ENCODE data around the gene LGI1. TPM values are rescaled to one million over a fixed set of nuclear protein-coding genes. Genes with fewer than 3 reads are reported as not detected.
A peak's percentile ranks its signal among the peaks of the same experiment; 100 is the strongest.

LGI1 gene
- total RNA-seq, 2 donors from 2014 or later: 0.60 to 2.6 TPM

GRCh38 chr10:93784059-93784458 lies 26.3 kb downstream of the LGI1 start:
- Mint-ChIP-seq H3K4me1 (peaks cover 22% of the 10 kb centered on the region), H3K27me3 (ENCODE audit: insufficient read depth) (no peaks in the 10 kb centered on the region), H3K4me3 (no peak overlapping the region), H3K9me3 (no peaks in the 10 kb centered on the region), H3K36me3 (ENCODE audit: low read depth) (no peaks in the 10 kb centered on the region), H3K27ac (no peak overlapping the region)
- TF ChIP-seq, protein P1, sequence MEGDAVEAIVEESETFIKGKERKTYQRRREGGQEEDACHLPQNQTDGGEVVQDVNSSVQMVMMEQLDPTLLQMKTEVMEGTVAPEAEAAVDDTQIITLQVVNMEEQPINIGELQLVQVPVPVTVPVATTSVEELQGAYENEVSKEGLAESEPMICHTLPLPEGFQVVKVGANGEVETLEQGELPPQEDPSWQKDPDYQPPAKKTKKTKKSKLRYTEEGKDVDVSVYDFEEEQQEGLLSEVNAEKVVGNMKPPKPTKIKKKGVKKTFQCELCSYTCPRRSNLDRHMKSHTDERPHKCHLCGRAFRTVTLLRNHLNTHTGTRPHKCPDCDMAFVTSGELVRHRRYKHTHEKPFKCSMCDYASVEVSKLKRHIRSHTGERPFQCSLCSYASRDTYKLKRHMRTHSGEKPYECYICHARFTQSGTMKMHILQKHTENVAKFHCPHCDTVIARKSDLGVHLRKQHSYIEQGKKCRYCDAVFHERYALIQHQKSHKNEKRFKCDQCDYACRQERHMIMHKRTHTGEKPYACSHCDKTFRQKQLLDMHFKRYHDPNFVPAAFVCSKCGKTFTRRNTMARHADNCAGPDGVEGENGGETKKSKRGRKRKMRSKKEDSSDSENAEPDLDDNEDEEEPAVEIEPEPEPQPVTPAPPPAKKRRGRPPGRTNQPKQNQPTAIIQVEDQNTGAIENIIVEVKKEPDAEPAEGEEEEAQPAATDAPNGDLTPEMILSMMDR (conservative IDR thresholded peaks at IDR 0.05): peak; percentile 44
- H3K9me3 ChIP-seq (ENCODE audit: control insufficient read depth, low read length): no peaks in the 10 kb centered on the region
- 81 to 83% methylated on average over 2 of the region's 2 CpGs for WGBS, 2 experiments (ENCODE audit: insufficient coverage in 1 of 2, insufficient read length in 1 of 2)
- H3K27ac ChIP-seq (ENCODE audit: low read depth, low read length): no peak overlapping the region
- no peak overlapping the region for H3K4me3 ChIP-seq (ENCODE audit: low read length)
- H3K36me3 ChIP-seq (ENCODE audit: control insufficient read depth, insufficient read depth, low read length): no peaks in the 10 kb centered on the region
- H3K27me3 ChIP-seq (ENCODE audit: control insufficient read depth, insufficient read depth, low read length, poor library complexity, severe bottlenecking): no peaks in the 10 kb centered on the region
- DNase-seq: no peak
- H3K9ac ChIP-seq (ENCODE audit: extremely low read depth, low read length, poor library complexity, severe bottlenecking): no peak overlapping the region
- H3K4me1 ChIP-seq (ENCODE audit: control insufficient read depth, insufficient read depth, low read length): peaks cover 2% of the 10 kb centered on the region

DNA sequence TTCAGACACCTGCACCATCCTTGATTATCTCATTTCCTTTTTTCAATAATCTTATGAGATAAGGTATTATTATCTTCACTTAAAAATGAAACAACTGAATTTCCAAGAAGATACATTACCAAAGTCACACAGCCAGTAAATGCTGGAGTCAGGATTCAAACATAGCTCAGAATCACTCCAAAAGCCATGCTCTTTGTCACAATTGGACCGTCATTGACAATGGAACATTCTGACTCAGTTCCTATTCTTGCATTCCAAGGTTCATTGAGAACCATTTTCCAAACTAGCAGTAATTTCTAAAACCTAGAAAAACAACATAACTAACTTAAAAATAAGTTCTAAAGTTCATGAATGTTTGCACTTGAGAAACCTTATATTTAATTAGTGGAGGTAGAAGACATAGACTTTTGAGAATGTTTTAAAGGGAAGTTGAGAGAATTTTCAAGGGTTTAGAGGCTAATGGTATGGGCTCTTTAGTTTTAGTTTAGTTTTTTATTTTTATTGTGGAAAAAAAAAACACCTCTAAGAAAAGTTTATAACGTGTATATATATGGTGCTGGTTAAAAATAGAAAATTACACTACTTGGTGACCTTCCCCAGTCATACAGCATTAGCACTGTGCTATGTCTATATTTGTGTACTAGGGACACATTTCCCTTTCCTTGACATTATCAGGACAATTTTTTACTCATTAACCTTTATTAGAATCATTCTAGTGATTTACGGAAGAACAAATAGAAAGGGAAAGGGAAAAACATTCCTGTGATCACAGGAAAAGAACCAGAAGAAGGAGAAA lies 30.9 kb downstream of the LGI1 start:
- Histone ChIP-seq H3K9me3 (ENCODE audit: control insufficient read depth, low read length) (no peaks in the 10 kb centered on the region), H3K4me3 (ENCODE audit: low read length) (no peak overlapping the region), H3K36me3 (ENCODE audit: control insufficient read depth, insufficient read depth, low read length) (no peaks in the 10 kb centered on the region), H3K9ac (ENCODE audit: extremely low read depth, low read length, poor library complexity, severe bottlenecking) (no peak overlapping the region), H3K27me3 (ENCODE audit: control insufficient read depth, insufficient read depth, low read length, poor library complexity, severe bottlenecking) (no peaks in the 10 kb centered on the region), H3K4me1 (ENCODE audit: control insufficient read depth, insufficient read depth, low read length) (peaks cover 14% of the 10 kb centered on the region), H3K27ac (ENCODE audit: low read depth, low read length) (peak overlapping the region; percentile 65)
- no peak overlapping the region for H3K4me3 Mint-ChIP-seq
- no peaks in the 10 kb centered on the region for H3K36me3 Mint-ChIP-seq (ENCODE audit: low read depth)
- TF ChIP-seq, protein P1 (conservative IDR thresholded peaks at IDR 0.05): no peak
- 88% methylated on average over 2 to 3 of the region's 3 CpGs for WGBS, 2 experiments (ENCODE audit: insufficient coverage in 1 of 2, insufficient read length in 1 of 2)
- H3K27me3 Mint-ChIP-seq (ENCODE audit: insufficient read depth): no peaks in the 10 kb centered on the region
- no peaks in the 10 kb centered on the region for H3K9me3 Mint-ChIP-seq
- H3K4me1 Mint-ChIP-seq: peaks cover 45% of the 10 kb centered on the region
- peak overlapping the region; percentile 97 for H3K27ac Mint-ChIP-seq
- no peak for DNase-seq

DNA sequence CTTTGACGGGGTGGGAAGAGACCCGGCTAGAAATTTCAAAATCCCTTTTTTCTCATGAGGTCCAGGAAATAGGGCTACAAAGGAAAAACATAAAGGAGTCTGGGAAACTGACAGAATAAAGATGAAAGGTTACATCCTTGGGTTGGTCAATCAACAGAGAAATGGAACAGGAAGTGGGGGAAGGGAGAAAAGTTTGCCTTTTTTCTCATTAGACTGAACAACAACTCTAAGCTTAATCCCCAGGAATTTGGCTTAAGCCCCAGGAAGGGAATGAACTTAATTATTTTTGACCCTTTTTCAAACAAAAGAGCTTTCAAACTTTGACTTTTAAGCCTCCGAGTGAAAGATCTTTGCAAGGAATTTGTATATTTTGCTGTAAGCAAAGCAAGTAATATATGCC lies 32.7 kb downstream of the LGI1 start:
- WGBS, 2 experiments (ENCODE audit: insufficient coverage in 1 of 2, insufficient read length in 1 of 2): 21% methylated on average over 3 of the region's 3 CpGs; no CpG with 5 or more reads in 1 of the 2 experiments
- peak overlapping the region; percentile 94 for H3K27ac ChIP-seq (ENCODE audit: low read depth, low read length)
- H3K27me3 Mint-ChIP-seq (ENCODE audit: insufficient read depth): no peaks in the 10 kb centered on the region
- H3K4me1 Mint-ChIP-seq: peaks cover 42% of the 10 kb centered on the region
- H3K27ac Mint-ChIP-seq: peak overlapping the region; percentile 99
- peak overlapping the region; percentile 91 for H3K9ac ChIP-seq (ENCODE audit: extremely low read depth, low read length, poor library complexity, severe bottlenecking)
- TF ChIP-seq, protein P1 (conservative IDR thresholded peaks at IDR 0.05): no peak
- H3K4me3 ChIP-seq (ENCODE audit: low read length): peak overlapping the region; percentile 72
- no peak for DNase-seq
- peaks cover 4% of the 10 kb centered on the region for H3K9me3 Mint-ChIP-seq
- H3K36me3 ChIP-seq (ENCODE audit: control insufficient read depth, insufficient read depth, low read length): no peaks in the 10 kb centered on the region
- H3K4me1 ChIP-seq (ENCODE audit: control insufficient read depth, insufficient read depth, low read length): peaks cover 14% of the 10 kb centered on the region
- peak overlapping the region; percentile 33 for H3K4me3 Mint-ChIP-seq
- peaks cover 4% of the 10 kb centered on the region for H3K36me3 Mint-ChIP-seq (ENCODE audit: low read depth)
- H3K9me3 ChIP-seq (ENCODE audit: control insufficient read depth, low read length): peaks cover 8% of the 10 kb centered on the region
- no peaks in the 10 kb centered on the region for H3K27me3 ChIP-seq (ENCODE audit: control insufficient read depth, insufficient read depth, low read length, poor library complexity, severe bottlenecking)

Data from endodermal cell (in vitro differentiated cells).